Stimulated activated naive B cell treated with anti-CD40 and anti-IgM and Interleukin-4, amounts not matched to agents 10 μg/mL and 1 μg/mL and 100 μg/mL, for 72 hours (primary cell): Measurements from ENCODE around the gene BTBD8.
"Not testable (repeated sequence)": the region's sequence is repeated elsewhere in the genome, so short reads cannot be mapped to it uniquely, and the experiment has no call there.

Experiments used
- ATAC-seq, 2 donors: fragments of 150-1000 bp; cut with Tn5 transposase; replicated peaks; 2 replicates each; pipeline ENCODE4 v1.10.0; 2021; ENCODE audit warnings: moderate library complexity in 1 of 2
- DNase-seq: peaks from one replicate; pipeline ENCODE4 v3.0.0; 2021
- H3K27ac Mint-ChIP-seq: one replicate; pipeline ENCODE4 v1.8.0; 2022; ENCODE audit warnings: mild to moderate bottlenecking, mixed read lengths
- H3K27me3 Mint-ChIP-seq, 2 donors: one replicate each; pipeline ENCODE4 v1.8.0; 2022; ENCODE audit warnings: mixed read lengths in 2 of 2
- H3K36me3 Mint-ChIP-seq, 2 donors: one replicate each; pipeline ENCODE4 v1.8.0; 2022; ENCODE audit warnings: mixed read lengths in 2 of 2, mild to moderate bottlenecking in 1 of 2
- H3K4me1 Mint-ChIP-seq, 2 donors: one replicate each; pipeline ENCODE4 v1.8.0; 2022; ENCODE audit warnings: mixed read lengths in 2 of 2, mild to moderate bottlenecking in 1 of 2
- H3K4me3 Mint-ChIP-seq, 2 donors: one replicate each; pipeline ENCODE4 v1.8.0; 2022; ENCODE audit warnings: mild to moderate bottlenecking in 2 of 2, mixed read lengths in 2 of 2, moderate library complexity in 1 of 2
- H3K9me3 Mint-ChIP-seq, 2 donors: one replicate each; pipeline ENCODE4 v1.8.0; 2022; ENCODE audit warnings: mixed read lengths in 2 of 2, mild to moderate bottlenecking in 1 of 2

The BTBD8 gene

GRCh38 chr1:92076363-92076762 is 3.8 kb upstream of the BTBD8 start:
- H3K36me3 Mint-ChIP-seq = peaks cover 0 to 2% of the 10 kb centered on the region in 2 donors
- no peaks in the 10 kb centered on the region for H3K9me3 Mint-ChIP-seq
- DNase-seq = no peak
- no peaks in the 10 kb centered on the region for H3K27me3 Mint-ChIP-seq
- ATAC-seq = no peak
- no peak overlapping the region for H3K4me3 Mint-ChIP-seq
- H3K27ac Mint-ChIP-seq = no peak overlapping the region
- H3K4me1 Mint-ChIP-seq = peaks cover 0 to 2% of the 10 kb centered on the region in 2 donors

- not testable (repeated sequence) for H3K36me3 Mint-ChIP-seq, H3K4me3 Mint-ChIP-seq, H3K4me1 Mint-ChIP-seq, DNase-seq, H3K27ac Mint-ChIP-seq, H3K9me3 Mint-ChIP-seq, H3K27me3 Mint-ChIP-seq, ATAC-seq
These were observed 2.1 kb upstream of the BTBD8 start for GRCh38 chr1:92078077-92078476.

GRCh38 chr1:92079441-92079840 is 704 bp upstream of the BTBD8 start:
- no peak overlapping the region for H3K27ac Mint-ChIP-seq
- no peaks in the 10 kb centered on the region for H3K27me3 Mint-ChIP-seq
- no peaks in the 10 kb centered on the region for H3K9me3 Mint-ChIP-seq
- H3K36me3 Mint-ChIP-seq = peaks cover 0 to 2% of the 10 kb centered on the region in 2 donors
- ATAC-seq = no peak
- H3K4me1 Mint-ChIP-seq = peaks cover 0 to 2% of the 10 kb centered on the region in 2 donors
- H3K4me3 Mint-ChIP-seq = no peak overlapping the region
- DNase-seq = no peak

GRCh38 chr1:92081031-92081430 is 886 bp downstream of the BTBD8 start:
- H3K4me1 Mint-ChIP-seq = peaks cover 0 to 2% of the 10 kb centered on the region in 2 donors
- peaks cover 10 to 12% of the 10 kb centered on the region in 2 donors for H3K9me3 Mint-ChIP-seq
- peaks cover 2 to 11% of the 10 kb centered on the region in 2 donors for H3K36me3 Mint-ChIP-seq
- no peak overlapping the region for H3K27ac Mint-ChIP-seq
- no peaks in the 10 kb centered on the region for H3K27me3 Mint-ChIP-seq
- ATAC-seq (no peak), DNase-seq (no peak)
- peak overlapping the region; percentile 88 to 95 for H3K4me3 Mint-ChIP-seq

- H3K4me3 Mint-ChIP-seq = no peak overlapping the region
- H3K36me3 Mint-ChIP-seq = peaks cover 2 to 11% of the 10 kb centered on the region in 2 donors
- no peak overlapping the region for H3K27ac Mint-ChIP-seq
- peaks cover 13 to 16% of the 10 kb centered on the region in 2 donors for H3K9me3 Mint-ChIP-seq
- peaks cover 0 to 2% of the 10 kb centered on the region in 2 donors for H3K4me1 Mint-ChIP-seq
- DNase-seq = no peak
- no peaks in the 10 kb centered on the region for H3K27me3 Mint-ChIP-seq
- ATAC-seq = no peak
These were observed 4.5 kb downstream of the BTBD8 start for GRCh38 chr1:92084651-92085050.

- ATAC-seq (no peak), DNase-seq (no peak)
- no peaks in the 10 kb centered on the region for H3K27me3 Mint-ChIP-seq
- H3K36me3 Mint-ChIP-seq = peaks cover under 1 to 11% of the 10 kb centered on the region in 2 donors
- no peaks in the 10 kb centered on the region for H3K4me1 Mint-ChIP-seq
- H3K4me3 Mint-ChIP-seq = no peak overlapping the region
- peaks cover 13 to 16% of the 10 kb centered on the region in 2 donors for H3K9me3 Mint-ChIP-seq
- H3K27ac Mint-ChIP-seq = no peak overlapping the region
These were observed 5.6 kb downstream of the BTBD8 start for GRCh38 chr1:92085727-92086126.

GRCh38 chr1:92087542-92087941 is 7.4 kb downstream of the BTBD8 start:
- Mint-ChIP-seq H3K4me3 (no peak overlapping the region), H3K9me3 (peaks cover 15 to 16% of the 10 kb centered on the region in 2 donors), H3K4me1 (no peaks in the 10 kb centered on the region), H3K36me3 (peaks cover 0 to 11% of the 10 kb centered on the region in 2 donors), H3K27ac (no peak overlapping the region), H3K27me3 (no peaks in the 10 kb centered on the region)
- DNase-seq (no peak), ATAC-seq (no peak)

- Mint-ChIP-seq H3K9me3 (peaks cover 2 to 5% of the 10 kb centered on the region in 2 donors), H3K27ac (no peak overlapping the region), H3K4me3 (no peak overlapping the region), H3K36me3 (no peaks in the 10 kb centered on the region), H3K27me3 (no peaks in the 10 kb centered on the region), H3K4me1 (peaks cover under 1 to 2% of the 10 kb centered on the region in 2 donors)
- DNase-seq = no peak
- no peak for ATAC-seq
These were observed 11.5 kb downstream of the BTBD8 start for GRCh38 chr1:92091625-92092024.

GRCh38 chr1:92094090-92094489 is 13.9 kb downstream of the BTBD8 start:
- Mint-ChIP-seq H3K27ac (no peak overlapping the region), H3K9me3 (peaks cover 0 to 3% of the 10 kb centered on the region in 2 donors), H3K4me1 (peaks cover 6 to 7% of the 10 kb centered on the region in 2 donors), H3K4me3 (no peak overlapping the region), H3K36me3 (peaks cover 0 to 2% of the 10 kb centered on the region in 2 donors), H3K27me3 (no peaks in the 10 kb centered on the region)
- DNase-seq (no peak), ATAC-seq (no peak)

- no peak overlapping the region for H3K4me3 Mint-ChIP-seq
- peaks cover 6 to 7% of the 10 kb centered on the region in 2 donors for H3K4me1 Mint-ChIP-seq
- peaks cover 0 to 3% of the 10 kb centered on the region in 2 donors for H3K9me3 Mint-ChIP-seq
- no peaks in the 10 kb centered on the region for H3K27me3 Mint-ChIP-seq
- no peak for ATAC-seq
- H3K36me3 Mint-ChIP-seq = peaks cover 0 to 2% of the 10 kb centered on the region in 2 donors
- H3K27ac Mint-ChIP-seq = no peak overlapping the region
- DNase-seq = no peak
These were observed 14.4 kb downstream of the BTBD8 start for GRCh38 chr1:92094595-92094994.

- H3K36me3 Mint-ChIP-seq = peaks cover 0 to 2% of the 10 kb centered on the region in 2 donors
- H3K27me3 Mint-ChIP-seq = no peaks in the 10 kb centered on the region
- H3K4me1 Mint-ChIP-seq = peaks cover 6 to 7% of the 10 kb centered on the region in 2 donors
- no peak overlapping the region for H3K27ac Mint-ChIP-seq
- DNase-seq (no peak), ATAC-seq (no peak)
- H3K4me3 Mint-ChIP-seq = no peak overlapping the region
- peaks cover 0 to 3% of the 10 kb centered on the region in 2 donors for H3K9me3 Mint-ChIP-seq
These were observed 15.7 kb downstream of the BTBD8 start for GRCh38 chr1:92095874-92096273.

- H3K27ac Mint-ChIP-seq = no peak overlapping the region
These were observed 16.2 kb downstream of the BTBD8 start for GRCh38 chr1:92096317-92096716.

GRCh38 chr1:92105546-92106081 is 25.5 kb downstream of the BTBD8 start:
- Mint-ChIP-seq H3K4me3 (no peak overlapping the region), H3K36me3 (no peaks in the 10 kb centered on the region), H3K9me3 (no peaks in the 10 kb centered on the region), H3K27me3 (no peaks in the 10 kb centered on the region), H3K27ac (no peak overlapping the region), H3K4me1 (no peaks in the 10 kb centered on the region)
- DNase-seq = no peak
- ATAC-seq = no peak

More at GRCh38 chr1:92096317-92096716, 16.2 kb downstream of the BTBD8 start:
- H3K4me3 Mint-ChIP-seq = no peak overlapping the region
- no peak for DNase-seq
- peaks cover 0 to 1% of the 10 kb centered on the region in 2 donors for H3K9me3 Mint-ChIP-seq
- peaks cover 0 to 2% of the 10 kb centered on the region in 2 donors for H3K36me3 Mint-ChIP-seq
- peaks cover 6 to 7% of the 10 kb centered on the region in 2 donors for H3K4me1 Mint-ChIP-seq
- H3K27me3 Mint-ChIP-seq = no peaks in the 10 kb centered on the region
- ATAC-seq = peak; percentile 54 to 57

GRCh38 chr1:92108631-92109030 is 28.5 kb downstream of the BTBD8 start:
- Mint-ChIP-seq H3K27ac (no peak overlapping the region), H3K4me1 (no peaks in the 10 kb centered on the region)

GRCh38 chr1:92117526-92117925 is 37.4 kb downstream of the BTBD8 start:
- DNase-seq = no peak
- Mint-ChIP-seq H3K27me3 (no peaks in the 10 kb centered on the region), H3K9me3 (peaks cover 0 to 2% of the 10 kb centered on the region in 2 donors), H3K4me3 (no peak overlapping the region), H3K36me3 (no peaks in the 10 kb centered on the region), H3K27ac (no peak overlapping the region), H3K4me1 (no peaks in the 10 kb centered on the region)
- ATAC-seq = no peak

More at GRCh38 chr1:92108631-92109030, 28.5 kb downstream of the BTBD8 start:
- Mint-ChIP-seq H3K36me3 (no peaks in the 10 kb centered on the region), H3K27me3 (no peaks in the 10 kb centered on the region), H3K4me3 (no peak overlapping the region), H3K9me3 (no peaks in the 10 kb centered on the region)
- no peak for DNase-seq
- ATAC-seq = no peak
